HUES6 (cell line): ENCODE measurements around the gene NOC2L.

Source experiments
- H3K27ac ChIP-seq: 2 replicates; pipeline ENCODE4 v1.7.0; 2013; ENCODE audit warnings: low read depth, mild to moderate bottlenecking, low read length, inconsistent platforms
- H3K27me3 ChIP-seq: 2 replicates; pipeline ENCODE4 v1.6.1; 2013; ENCODE audit warnings: low read length; ENCODE audit not compliant: control insufficient read depth, insufficient read depth
- H3K36me3 ChIP-seq: 2 replicates; pipeline ENCODE4 v1.6.1; 2013; ENCODE audit warnings: low read length; ENCODE audit not compliant: control insufficient read depth, insufficient read depth
- H3K4me1 ChIP-seq: 2 replicates; pipeline ENCODE4 v1.6.1; 2013; ENCODE audit warnings: low read length; ENCODE audit not compliant: control insufficient read depth, insufficient read depth
- H3K4me3 ChIP-seq: 2 replicates; pipeline ENCODE4 v1.5.1; 2013; ENCODE audit warnings: low read depth, low read length
- H3K9ac ChIP-seq: one replicate; pipeline ENCODE4 v1.6.1; 2013; ENCODE audit warnings: mild to moderate bottlenecking, low read length
- H3K9me3 ChIP-seq: 2 replicates; pipeline ENCODE4 v1.6.1; 2013; ENCODE audit warnings: low read depth, low read length; ENCODE audit not compliant: control insufficient read depth, insufficient read depth

NOC2L gene

GRCh38 chr1:908661-909060, 50.4 kb downstream of the NOC2L start:
- Histone ChIP-seq H3K27me3 (peaks cover 77% of the 10 kb centered on the region), H3K9ac (no peak overlapping the region), H3K4me3 (no peak overlapping the region), H3K4me1 (peaks cover 3% of the 10 kb centered on the region), H3K9me3 (no peaks in the 10 kb centered on the region), H3K36me3 (no peaks in the 10 kb centered on the region), H3K27ac (no peak overlapping the region)

GRCh38 chr1:907611-908451, 51.2 kb downstream of the NOC2L start:
- no peak overlapping the region for H3K27ac ChIP-seq

GRCh38 chr1:906600-907420, 52.2 kb downstream of the NOC2L start:
- Histone ChIP-seq H3K36me3 (no peaks in the 10 kb centered on the region), H3K4me1 (peaks cover 3% of the 10 kb centered on the region), H3K4me3 (no peak overlapping the region), H3K9me3 (no peaks in the 10 kb centered on the region), H3K27me3 (peaks cover 77% of the 10 kb centered on the region), H3K27ac (no peak overlapping the region), H3K9ac (no peak overlapping the region)

More at GRCh38 chr1:907611-908451, 51.2 kb downstream of the NOC2L start:
- Histone ChIP-seq H3K4me1 (peaks cover 3% of the 10 kb centered on the region), H3K27me3 (peaks cover 77% of the 10 kb centered on the region), H3K9me3 (no peaks in the 10 kb centered on the region), H3K36me3 (no peaks in the 10 kb centered on the region), H3K4me3 (no peak overlapping the region), H3K9ac (no peak overlapping the region)

GRCh38 chr1:905811-906599, 53.1 kb downstream of the NOC2L start:
- Histone ChIP-seq H3K4me1 (peaks cover 3% of the 10 kb centered on the region), H3K9me3 (no peaks in the 10 kb centered on the region), H3K36me3 (no peaks in the 10 kb centered on the region), H3K27me3 (peaks cover 77% of the 10 kb centered on the region), H3K4me3 (peak overlapping the region; percentile 63), H3K9ac (no peak overlapping the region), H3K27ac (no peak overlapping the region)

- Histone ChIP-seq H3K4me3 (peak overlapping the region; percentile 63), H3K27ac (no peak overlapping the region), H3K4me1 (peaks cover 3% of the 10 kb centered on the region), H3K9me3 (no peaks in the 10 kb centered on the region), H3K9ac (peak overlapping the region; percentile 15), H3K36me3 (no peaks in the 10 kb centered on the region), H3K27me3 (peaks cover 78% of the 10 kb centered on the region)
These were observed 53.8 kb downstream of the NOC2L start for GRCh38 chr1:905071-905749.

GRCh38 chr1:904310-904950, 54.6 kb downstream of the NOC2L start:
- Histone ChIP-seq H3K27ac (no peak overlapping the region), H3K36me3 (no peaks in the 10 kb centered on the region), H3K4me1 (peaks cover 3% of the 10 kb centered on the region), H3K9ac (no peak overlapping the region), H3K27me3 (peaks cover 85% of the 10 kb centered on the region), H3K4me3 (peak overlapping the region; percentile 54; the same call in 1 of the 2 replicates), H3K9me3 (no peaks in the 10 kb centered on the region)

GRCh38 chr1:903721-904271, 55.3 kb downstream of the NOC2L start:
- Histone ChIP-seq H3K27ac (no peak overlapping the region), H3K4me1 (peaks cover 3% of the 10 kb centered on the region), H3K36me3 (no peaks in the 10 kb centered on the region), H3K9me3 (no peaks in the 10 kb centered on the region), H3K27me3 (peaks cover 89% of the 10 kb centered on the region), H3K9ac (no peak overlapping the region), H3K4me3 (no peak overlapping the region)

- Histone ChIP-seq H3K9ac (no peak overlapping the region), H3K9me3 (no peaks in the 10 kb centered on the region), H3K27ac (no peak overlapping the region), H3K4me3 (no peak overlapping the region), H3K4me1 (peaks cover 3% of the 10 kb centered on the region), H3K36me3 (no peaks in the 10 kb centered on the region), H3K27me3 (peaks cover 94% of the 10 kb centered on the region)
These were observed 55.8 kb downstream of the NOC2L start for GRCh38 chr1:903305-903704.

GRCh38 chr1:902802-903201, 56.3 kb downstream of the NOC2L start:
- Histone ChIP-seq H3K27me3 (peaks cover 94% of the 10 kb centered on the region), H3K9me3 (no peaks in the 10 kb centered on the region), H3K4me3 (no peak overlapping the region), H3K4me1 (peaks cover 3% of the 10 kb centered on the region), H3K27ac (no peak overlapping the region), H3K9ac (no peak overlapping the region), H3K36me3 (no peaks in the 10 kb centered on the region)
